GM13976 (cell line): ENCODE results near the gene CYP1A1.

Experiments
- DNase-seq: peaks from one replicate; pipeline ENCODE4 v3.0.0; 2012; ENCODE audit warnings: low spot score
- CTCF ChIP-seq: IDR thresholded peaks from 2 replicates; pipeline ENCODE4 v1.5.1; 2012; ENCODE audit warnings: borderline replicate concordance, mild to moderate bottlenecking; ENCODE audit not compliant: insufficient read depth; ENCODE audit errors: extremely low read depth, missing control alignments, control extremely low read depth
- in situ Hi-C: fragments of 300-500 bp; cut with MboI; formaldehyde crosslinking; loops from one replicate; pipeline ENCODE4 v1.12.0; 2022; ENCODE audit warnings: low sequenced_read_pairs, mixed read lengths, inconsistent platforms; ENCODE audit not compliant: unreplicated experiment

The CYP1A1 gene

GRCh38 chr15:74725225-74725774, at the start of gene CYP1A1:
TSS of gene CYP1A1 (minus strand) at chr15:74725528. CDS start at chr15:74723097, 2,431 bp downstream.
- DNase-seq, result no peak
- no peak for TF ChIP-seq CTCF
- in situ Hi-C loops, result no loop called here

GRCh38 chr15:74773731-74774252, 48.5 kb upstream of the CYP1A1 start:
- in situ Hi-C loops, result no loop called here
- no peak for DNase-seq
- TF ChIP-seq CTCF, result no peak

GRCh38 chr15:74773329-74773728, 48.0 kb upstream of the CYP1A1 start:
- TF ChIP-seq CTCF, result no peak
- in situ Hi-C loops, result no loop called here
- no peak for DNase-seq

- in situ Hi-C loops, result no loop called here
- DNase-seq, result no peak
- no peak for TF ChIP-seq CTCF
These were observed 45.0 kb upstream of the CYP1A1 start for GRCh38 chr15:74770211-74770903.

GRCh38 chr15:74769463-74770025, 44.2 kb upstream of the CYP1A1 start:
- TF ChIP-seq CTCF, result no peak
- no peak for DNase-seq
- in situ Hi-C loops, result loop anchor here (5.0 kb wide), 1 partner anchor 132 kb away; no protein-coding TSS in a partner anchor

GRCh38 chr15:74768771-74769342, 43.5 kb upstream of the CYP1A1 start:
- in situ Hi-C loops, result loop anchor here (5.0 kb wide), 1 partner anchor 132 kb away; no protein-coding TSS in a partner anchor
- peak; percentile 78 for TF ChIP-seq CTCF
- DNase-seq, result peak; percentile 82
